ENCODE results near the gene SPAST.
"Not testable (repeated sequence)": the region's sequence is repeated elsewhere in the genome, so short reads cannot be mapped to it uniquely, and the experiment has no call there.

Gene SPAST

DNA sequence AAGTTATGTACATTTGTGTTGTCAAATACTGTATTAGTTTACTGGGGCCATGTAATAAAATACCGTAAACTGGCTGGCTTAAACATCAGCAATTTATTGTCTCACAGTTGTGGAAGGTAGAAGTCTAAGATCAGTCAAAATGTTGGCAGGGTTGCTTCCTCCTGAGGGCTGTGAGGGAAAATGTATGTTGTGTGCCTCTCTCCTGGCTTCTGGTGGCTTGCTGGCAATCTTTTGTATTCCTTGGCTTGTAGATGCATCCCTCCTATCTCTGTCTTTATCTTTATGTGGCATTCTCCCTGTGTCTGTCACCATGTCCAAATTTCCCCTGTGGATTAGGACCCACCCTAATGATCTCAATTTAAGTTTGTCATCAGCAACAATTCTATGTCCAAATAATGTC lies 65.3 kb downstream of the SPAST start:
- DNase-seq, result no peak

DNA sequence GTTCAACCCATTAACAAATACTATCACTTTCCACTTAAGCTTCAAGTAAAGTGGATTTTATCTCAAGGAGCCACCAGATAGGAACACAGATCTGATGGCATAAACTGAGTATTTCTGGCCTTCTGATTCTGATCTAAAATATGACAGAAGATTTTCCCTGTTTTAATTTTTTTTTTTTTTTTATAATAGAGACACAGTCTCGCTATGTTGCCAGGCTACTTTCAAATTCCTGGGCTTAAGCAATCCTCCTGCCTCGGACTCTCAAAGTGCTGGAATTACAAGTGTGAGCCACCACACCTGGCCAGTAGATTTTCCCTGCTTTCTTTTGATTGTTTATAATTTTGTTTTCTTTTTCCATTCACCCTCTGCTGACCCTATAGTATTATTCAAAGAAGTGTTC lies 65.7 kb downstream of the SPAST start:
- DNase-seq, result no peak

DNA sequence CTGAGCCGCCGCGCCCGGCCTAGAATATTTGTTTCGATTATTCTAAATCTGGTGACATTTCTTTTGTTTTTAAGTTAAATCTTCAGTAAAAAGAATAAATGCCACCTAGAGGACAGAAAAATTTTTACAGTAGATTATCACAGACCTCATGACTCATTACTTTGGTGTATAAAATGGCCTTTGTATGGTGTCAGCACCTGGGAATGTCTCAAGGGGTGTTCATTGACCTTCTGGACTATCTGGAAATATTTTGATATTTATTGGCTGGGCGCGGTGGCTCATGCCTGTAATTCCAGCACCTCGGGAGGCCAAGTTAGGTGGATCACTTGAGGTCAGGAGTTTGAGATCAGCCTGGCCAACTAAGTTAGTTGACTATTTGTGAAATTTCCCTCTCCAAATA lies 72.1 kb downstream of the SPAST start:
- peak; percentile 80 for DNase-seq

DNA sequence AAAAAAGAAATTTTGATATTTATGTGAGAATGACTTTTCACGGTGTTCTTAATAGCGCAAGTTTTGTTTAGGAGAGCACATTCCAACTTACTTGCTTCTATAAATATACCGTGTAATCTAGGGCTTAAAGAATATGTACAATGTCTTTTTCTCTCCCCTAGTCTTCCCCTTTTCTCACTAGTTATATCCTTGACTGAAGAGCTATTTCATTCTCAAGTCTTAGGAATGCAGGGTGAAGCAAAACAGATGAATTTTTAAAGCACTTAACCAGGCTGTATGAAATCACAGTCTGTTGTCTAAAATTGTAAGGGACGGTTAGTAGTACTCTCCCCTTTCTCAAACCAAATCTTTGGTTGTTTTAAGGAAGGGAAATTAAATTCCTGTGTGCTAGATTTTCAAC lies 72.7 kb downstream of the SPAST start:
- DNase-seq, result no peak

DNA sequence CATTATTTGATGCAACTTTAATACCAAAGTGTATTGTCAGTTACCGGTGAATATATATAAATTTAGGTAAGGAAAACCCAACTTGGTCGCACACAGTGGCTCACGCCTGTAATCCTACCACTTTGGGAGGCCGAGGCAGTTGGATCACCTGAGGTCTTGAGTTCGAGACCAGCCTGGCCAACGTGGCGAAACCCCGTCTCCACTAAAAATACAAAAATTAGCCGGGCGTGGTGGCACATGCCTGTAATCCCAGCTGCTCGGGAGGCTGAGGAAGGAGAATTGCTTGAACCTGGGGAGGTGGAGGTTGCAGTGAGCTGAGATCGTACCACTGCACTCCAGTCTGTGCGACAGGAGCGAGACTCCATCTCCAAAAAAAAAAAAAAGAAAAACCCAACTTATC lies 88.2 kb downstream of the SPAST start:
- not testable (repeated sequence) for DNase-seq

DNA sequence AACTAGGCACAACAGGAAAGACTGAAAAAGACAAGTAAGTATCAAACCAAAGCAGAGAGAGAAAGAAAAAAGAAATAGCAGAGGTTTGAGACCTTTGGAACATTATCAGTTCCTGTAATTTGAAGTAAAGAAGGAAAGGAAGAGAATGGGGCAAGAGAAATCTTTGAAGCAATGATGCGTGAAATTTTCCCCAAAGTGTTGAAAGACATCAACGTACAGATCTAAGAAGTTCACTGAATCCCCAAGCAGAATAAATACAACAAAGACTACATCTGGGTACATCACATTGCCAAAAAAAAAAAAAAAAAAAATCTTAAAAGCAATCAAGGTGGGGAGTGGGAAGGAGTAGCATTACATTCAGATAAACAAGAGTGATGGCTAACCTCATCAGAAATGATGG lies 96.3 kb downstream of the SPAST start:
- no peak for DNase-seq

DNA sequence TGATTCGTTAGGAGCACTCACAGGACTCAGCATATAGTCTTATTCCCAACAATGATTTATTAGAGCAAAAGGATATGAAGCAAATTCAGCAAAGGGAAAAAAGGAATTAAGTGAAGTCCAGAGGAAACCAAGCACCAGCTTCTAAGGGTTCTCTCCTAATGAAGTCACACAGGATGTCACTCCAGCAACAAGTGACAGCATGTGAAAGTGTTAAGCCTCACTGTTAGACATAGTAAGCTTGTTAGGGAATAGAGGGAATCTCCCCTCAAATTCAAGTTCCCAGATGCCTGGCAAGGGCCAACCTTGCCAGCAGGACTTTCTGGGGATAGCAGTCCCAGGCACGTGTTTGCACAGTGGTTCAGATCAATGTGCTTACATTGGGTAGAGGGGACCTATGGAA lies 97.9 kb downstream of the SPAST start:
- no peak for DNase-seq

DNA sequence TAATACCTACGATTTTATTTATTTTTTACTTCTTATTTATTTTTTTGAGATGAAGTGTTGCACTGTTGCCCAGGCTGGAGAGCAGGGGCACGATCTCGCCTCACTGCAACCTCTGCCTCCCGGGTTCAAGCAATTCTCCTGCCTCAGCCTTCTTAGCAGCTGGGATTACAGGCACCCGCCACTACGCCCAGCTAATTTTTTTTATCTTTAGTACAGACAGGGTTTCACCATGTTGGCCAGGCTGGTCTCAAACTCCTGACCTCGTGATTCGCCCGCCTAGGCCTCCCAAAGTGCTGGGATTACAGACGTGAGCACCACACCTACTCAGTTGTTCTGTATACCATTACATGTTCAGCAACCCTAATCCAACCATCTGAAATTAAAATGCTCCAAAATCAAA lies 100.9 kb downstream of the SPAST start:
- peak; percentile 14 for DNase-seq

DNA sequence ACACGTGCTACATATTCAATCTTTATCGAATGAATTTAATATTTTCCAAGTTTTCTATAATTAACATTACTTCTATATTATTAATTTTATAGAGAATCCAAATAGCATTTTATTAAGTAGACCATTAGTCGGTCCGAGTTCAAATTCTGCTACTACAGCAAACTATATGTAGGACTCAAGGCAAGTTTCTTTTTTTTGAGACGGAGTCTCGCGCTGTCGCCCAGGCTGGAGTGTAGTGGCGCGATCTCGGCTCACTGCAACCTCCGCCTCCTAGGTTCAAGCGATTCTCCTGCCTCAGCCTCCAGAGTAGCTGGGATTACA lies 101.6 kb downstream of the SPAST start:
- DNase-seq, result not testable (repeated sequence)

DNA sequence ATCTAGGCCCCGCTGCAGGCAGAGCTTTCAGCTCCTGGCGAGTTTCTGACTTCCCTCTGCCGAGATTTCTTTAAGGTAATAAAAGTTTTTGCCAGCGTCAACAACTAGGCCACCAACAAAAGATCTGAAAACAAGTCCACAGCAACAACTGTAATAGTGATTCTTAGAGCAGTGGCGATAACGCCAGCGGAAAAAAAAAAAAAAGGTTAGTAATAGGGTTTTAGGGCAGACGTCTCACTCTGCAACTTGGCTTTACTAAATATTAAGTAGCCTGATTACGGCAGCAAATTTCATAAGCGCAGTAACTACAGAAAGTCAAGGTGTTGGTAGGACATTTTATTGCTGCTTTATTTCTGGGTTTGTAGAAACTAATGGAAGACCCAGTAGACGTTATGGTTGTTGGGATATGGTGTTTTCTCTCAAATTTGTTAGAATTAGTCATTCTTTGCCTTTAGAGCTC lies 102.8 kb downstream of the SPAST start:
- no peak for DNase-seq

DNA sequence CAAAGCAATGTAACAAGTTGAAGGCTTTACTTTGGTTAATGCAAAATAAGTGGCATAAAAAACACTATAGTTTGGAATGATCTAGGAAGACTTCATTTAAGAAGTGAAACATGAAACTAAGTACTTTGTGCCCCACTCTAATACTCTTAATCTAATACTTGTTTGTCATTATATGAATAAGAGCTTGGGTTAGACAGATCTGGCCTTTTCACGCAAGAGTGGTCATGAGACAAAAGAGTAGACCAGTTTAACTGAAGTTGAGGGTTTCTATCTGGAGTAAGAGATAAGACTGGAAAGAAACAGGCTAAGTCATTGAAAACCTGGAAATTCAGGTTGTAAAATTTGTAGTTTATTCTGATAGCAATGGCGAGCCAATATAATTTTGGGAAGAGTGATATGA lies 105.2 kb downstream of the SPAST start:
- peak; percentile 89 for DNase-seq

DNA sequence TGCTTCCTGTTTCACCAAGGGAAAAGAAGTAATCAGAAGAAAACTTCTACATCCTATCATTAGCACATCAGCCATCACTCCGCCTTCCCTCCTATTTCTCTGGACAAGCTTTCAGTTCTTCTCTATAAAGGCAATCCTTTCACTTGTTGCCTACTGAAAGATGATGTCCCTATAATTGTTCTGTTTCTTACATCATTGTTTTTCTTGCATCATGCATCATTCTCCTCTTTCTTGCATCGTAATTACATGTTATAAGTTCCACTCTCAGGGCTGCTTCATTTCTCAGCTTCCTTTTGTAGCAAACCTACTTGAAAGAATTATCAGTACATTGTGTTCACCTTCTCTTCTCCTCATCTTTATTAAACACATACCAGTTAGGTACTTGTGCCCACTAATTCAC lies 109.5 kb downstream of the SPAST start:
- no peak for DNase-seq

DNA sequence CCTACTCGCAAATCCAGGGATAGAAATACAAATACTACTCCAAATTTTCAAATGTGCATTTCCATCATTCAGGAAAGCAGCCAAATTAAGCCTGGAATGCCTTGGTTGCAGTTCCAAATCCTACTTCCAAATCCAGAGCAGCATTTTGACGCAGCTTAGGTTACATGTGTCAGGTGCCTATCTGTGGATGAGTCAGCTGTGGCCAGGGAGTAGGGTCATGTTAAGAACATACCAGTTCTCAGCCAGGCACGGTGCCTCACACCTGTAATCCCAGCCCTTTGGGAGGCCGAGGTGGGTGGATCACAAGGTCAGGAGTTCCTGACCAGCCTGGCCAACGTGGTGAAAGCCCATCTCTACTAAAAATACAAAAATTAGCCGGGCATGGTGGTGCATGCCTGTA lies 119.3 kb downstream of the SPAST start:
- DNase-seq, result no peak

DNA sequence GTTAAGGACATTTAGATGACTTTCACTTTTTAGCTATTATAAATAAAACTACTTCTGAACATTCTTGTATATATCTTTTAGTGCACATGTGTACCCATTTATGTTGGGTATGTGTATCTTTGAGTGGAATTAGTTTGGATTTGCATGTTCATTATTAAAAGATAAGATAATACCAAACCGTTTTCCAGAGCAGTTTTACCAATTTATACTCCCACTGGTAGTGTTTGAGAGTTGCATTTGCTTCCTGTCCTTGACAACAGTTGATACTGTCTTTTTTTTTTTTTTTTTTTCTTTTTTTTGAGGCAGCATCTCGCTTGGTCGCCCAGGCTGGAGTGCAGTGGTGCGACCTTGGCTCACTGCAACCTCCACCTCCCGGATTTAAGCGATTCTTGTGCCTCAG lies 125.7 kb downstream of the SPAST start:
- DNase-seq, result peak; percentile 63

DNA sequence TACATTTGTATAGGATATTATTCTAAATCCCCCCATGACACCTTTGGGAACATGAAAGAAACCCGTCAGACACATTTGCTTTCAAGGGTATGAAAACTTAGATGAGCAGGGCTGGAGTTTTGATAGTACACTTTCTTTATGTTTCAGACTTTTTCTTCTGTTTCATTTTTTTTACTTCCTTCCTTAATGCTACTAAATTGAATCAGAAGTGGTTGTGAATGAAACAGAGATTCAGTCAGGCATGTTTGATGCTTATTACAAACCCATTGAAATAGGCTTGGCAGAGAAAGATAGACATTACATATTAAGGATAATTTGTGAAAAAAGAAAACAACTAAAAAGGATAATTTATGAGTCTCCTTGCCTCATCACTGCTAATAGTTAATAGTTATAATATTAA lies 129.1 kb downstream of the SPAST start:
- DNase-seq, result no peak

DNA sequence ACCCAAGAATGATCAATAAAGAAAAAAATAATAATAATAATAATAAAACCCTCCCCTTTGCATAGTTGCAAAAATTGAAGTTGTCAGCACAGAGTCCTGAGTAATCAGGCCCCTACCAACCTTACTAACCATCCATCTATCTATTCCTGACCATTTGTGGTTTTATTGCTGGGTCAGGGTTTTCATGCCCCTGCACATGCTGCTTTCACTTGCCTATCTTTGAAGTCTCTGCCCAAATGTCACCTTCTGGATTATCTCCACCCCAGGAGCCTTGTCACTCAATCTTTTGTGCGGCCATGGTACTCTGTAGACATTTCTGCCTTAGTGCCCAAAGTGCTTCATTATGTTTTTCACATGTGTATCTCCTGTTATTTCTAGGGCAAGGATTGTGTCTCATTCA lies 137.5 kb downstream of the SPAST start:
- DNase-seq, result peak; percentile 24

DNA sequence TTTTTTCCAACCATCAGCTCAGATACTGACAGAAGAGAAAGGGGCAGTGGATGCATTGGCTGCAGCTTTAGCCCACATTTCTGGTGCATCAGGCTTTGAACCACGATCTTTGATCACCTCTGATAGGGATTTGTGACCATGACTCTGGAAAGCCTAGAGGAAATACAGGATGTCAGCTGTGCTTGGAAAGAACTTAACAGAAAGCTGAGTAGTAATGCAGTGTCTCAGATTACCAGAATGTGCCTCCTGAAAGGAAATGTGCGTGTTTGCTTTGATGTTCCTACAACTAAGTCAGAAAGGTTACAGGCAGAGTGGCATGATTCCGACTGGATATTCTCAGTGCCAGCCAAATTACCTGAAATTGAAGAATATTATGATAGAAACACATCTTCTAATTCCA lies 140.1 kb downstream of the SPAST start:
- not testable (repeated sequence) for DNase-seq

All from hematopoietic multipotent progenitor cell treated with erythropoietin and hydrocortisone succinate and interleukin-3 and kit ligand, for 4 days (in vitro differentiated cells).